ENCODE measurements around the gene SLIT1. TPM values are rescaled to one million over a fixed set of nuclear protein-coding genes. Genes with fewer than 3 reads are reported as not detected.

The SLIT1 gene
- total and polyA plus RNA-seq, 4 experiments from 2014 or later = 0.05 to 0.32 (median 0.28) TPM; not detected in 1

- DNase-seq = no peak
- intact Hi-C loops (cut with micrococcal nuclease) = no loop called here
- H3K4me3 ChIP-seq (ENCODE audit: low read length in 2 of 2) = no peak overlapping the region
- Mint-ChIP-seq H3K4me1 (no peaks in the 10 kb centered on the region), H3K9me3 (no peaks in the 10 kb centered on the region), H3K27ac (no peak overlapping the region), H3K36me3 (no peaks in the 10 kb centered on the region), H3K4me3 (no peak overlapping the region), H3K27me3 (peaks cover 10 to 11% of the 10 kb centered on the region in 2 donors)
- H3K9me3 ChIP-seq (ENCODE audit: control insufficient read depth in 1 of 2, low read length in 2 of 2) = no peaks in the 10 kb centered on the region
- no peaks in the 10 kb centered on the region for H3K36me3 ChIP-seq (ENCODE audit: insufficient read depth, low read length)
- CTCF ChIA-PET (ENCODE audit: partially characterized antibody) = interaction anchor here (1.6 to 2.7 kb wide), 2 partner anchors 80 to 91 kb away, joined by 3 to 11 read pairs; no protein-coding TSS in a partner anchor
- H3K27me3 ChIP-seq (ENCODE audit: insufficient read depth, low read length) = no peaks in the 10 kb centered on the region
- no peaks in the 10 kb centered on the region for H3K4me1 ChIP-seq (ENCODE audit: insufficient read depth, low read length)
- POLR2A ChIA-PET (ENCODE audit: partially characterized antibody) = no interaction called here
- H3K27ac ChIP-seq (ENCODE audit: low read depth, low read length) = no peak overlapping the region
These were observed 66.6 kb downstream of the SLIT1 start for GRCh38 chr10:97119058-97119745.

GRCh38 chr10:97117372-97117771 is 68.4 kb downstream of the SLIT1 start:
- Histone ChIP-seq H3K27me3 (ENCODE audit: insufficient read depth, low read length) (no peaks in the 10 kb centered on the region), H3K4me1 (ENCODE audit: insufficient read depth, low read length) (no peaks in the 10 kb centered on the region), H3K27ac (ENCODE audit: low read depth, low read length) (no peak overlapping the region), H3K36me3 (ENCODE audit: insufficient read depth, low read length) (no peaks in the 10 kb centered on the region), H3K9me3 (ENCODE audit: control insufficient read depth in 1 of 2, low read length in 2 of 2) (no peaks in the 10 kb centered on the region), H3K4me3 (ENCODE audit: low read length in 2 of 2) (no peak overlapping the region)
- no peak for DNase-seq
- ChIA-PET CTCF (ENCODE audit: partially characterized antibody) (interaction anchor here (2.5 to 2.7 kb wide), 2 partner anchors 45 to 93 kb away, joined by 9 to 11 read pairs; no protein-coding TSS in a partner anchor), POLR2A (ENCODE audit: partially characterized antibody) (no interaction called here)
- Mint-ChIP-seq H3K4me3 (no peak overlapping the region), H3K27me3 (peaks cover 9 to 12% of the 10 kb centered on the region in 2 donors), H3K27ac (no peak overlapping the region), H3K36me3 (no peaks in the 10 kb centered on the region), H3K9me3 (no peaks in the 10 kb centered on the region), H3K4me1 (no peaks in the 10 kb centered on the region)
- intact Hi-C loops (cut with micrococcal nuclease) = no loop called here

GRCh38 chr10:97116462-97117162 is 69.1 kb downstream of the SLIT1 start:
- DNase-seq = no peak
- Histone ChIP-seq H3K4me3 (ENCODE audit: low read length in 2 of 2) (no peak overlapping the region), H3K36me3 (ENCODE audit: insufficient read depth, low read length) (no peaks in the 10 kb centered on the region), H3K27ac (ENCODE audit: low read depth, low read length) (no peak overlapping the region), H3K4me1 (ENCODE audit: insufficient read depth, low read length) (no peaks in the 10 kb centered on the region), H3K27me3 (ENCODE audit: insufficient read depth, low read length) (no peaks in the 10 kb centered on the region), H3K9me3 (ENCODE audit: control insufficient read depth in 1 of 2, low read length in 2 of 2) (no peaks in the 10 kb centered on the region)
- H3K9me3 Mint-ChIP-seq = peaks cover 0 to 1% (median 0%) of the 10 kb centered on the region in 8 donors
- intact Hi-C loops (cut with micrococcal nuclease) = no loop called here
- no peak overlapping the region for H3K27ac Mint-ChIP-seq
- POLR2A ChIA-PET (ENCODE audit: partially characterized antibody) = no interaction called here
- CTCF ChIA-PET (ENCODE audit: partially characterized antibody) = interaction anchor here (0.9 to 2.7 kb wide), 5 partner anchors 23 to 93 kb away, joined by 3 to 11 read pairs (median 3); no protein-coding TSS in a partner anchor
- no peaks in the 10 kb centered on the region for H3K4me1 Mint-ChIP-seq
- no peaks in the 10 kb centered on the region for H3K36me3 Mint-ChIP-seq
- peaks cover 7 to 14% of the 10 kb centered on the region in 2 donors for H3K27me3 Mint-ChIP-seq
- H3K4me3 Mint-ChIP-seq = no peak overlapping the region

GRCh38 chr10:97115846-97116245 is 69.9 kb downstream of the SLIT1 start:
- intact Hi-C loops (cut with micrococcal nuclease) = no loop called here
- no peak for DNase-seq
- Mint-ChIP-seq H3K36me3 (no peaks in the 10 kb centered on the region), H3K27ac (no peak overlapping the region), H3K9me3 (peaks cover 0 to 1% (median 0%) of the 10 kb centered on the region in 8 donors), H3K4me3 (no peak overlapping the region), H3K27me3 (peaks cover 4 to 10% of the 10 kb centered on the region in 2 donors), H3K4me1 (no peaks in the 10 kb centered on the region)
- Histone ChIP-seq H3K4me3 (ENCODE audit: low read length in 2 of 2) (no peak overlapping the region), H3K27me3 (ENCODE audit: insufficient read depth, low read length) (no peaks in the 10 kb centered on the region), H3K9me3 (ENCODE audit: control insufficient read depth in 1 of 2, low read length in 2 of 2) (no peaks in the 10 kb centered on the region), H3K4me1 (ENCODE audit: insufficient read depth, low read length) (no peaks in the 10 kb centered on the region), H3K27ac (ENCODE audit: low read depth, low read length) (no peak overlapping the region), H3K36me3 (ENCODE audit: insufficient read depth, low read length) (no peaks in the 10 kb centered on the region)
- CTCF ChIA-PET (ENCODE audit: partially characterized antibody) = interaction anchor here (0.9 to 2.5 kb wide), 4 partner anchors 24 to 54 kb away, joined by 3 to 9 read pairs (median 3); no protein-coding TSS in a partner anchor
- POLR2A ChIA-PET (ENCODE audit: partially characterized antibody) = no interaction called here

- Mint-ChIP-seq H3K36me3 (no peaks in the 10 kb centered on the region), H3K27ac (no peak overlapping the region), H3K4me1 (peaks cover 0 to 4% (median 0%) of the 10 kb centered on the region in 4 donors), H3K9me3 (peaks cover 0 to 3% (median 0%) of the 10 kb centered on the region in 8 donors), H3K4me3 (no peak overlapping the region), H3K27me3 (peaks cover 8 to 11% of the 10 kb centered on the region in 2 donors)
- Histone ChIP-seq H3K27me3 (ENCODE audit: insufficient read depth, low read length) (no peaks in the 10 kb centered on the region), H3K9me3 (ENCODE audit: control insufficient read depth in 1 of 2, low read length in 2 of 2) (no peaks in the 10 kb centered on the region), H3K27ac (ENCODE audit: low read depth, low read length) (no peak overlapping the region), H3K4me3 (ENCODE audit: low read length in 2 of 2) (no peak overlapping the region), H3K4me1 (ENCODE audit: insufficient read depth, low read length) (no peaks in the 10 kb centered on the region), H3K36me3 (ENCODE audit: insufficient read depth, low read length) (no peaks in the 10 kb centered on the region)
- DNase-seq = no peak
- POLR2A ChIA-PET (ENCODE audit: partially characterized antibody) = no interaction called here
- intact Hi-C loops (cut with micrococcal nuclease) = no loop called here
- CTCF ChIA-PET (ENCODE audit: partially characterized antibody) = interaction anchor here (1.3 kb wide), 1 partner anchor 74 kb away, joined by 3 read pairs; no protein-coding TSS in a partner anchor
These were observed 74.1 kb downstream of the SLIT1 start for GRCh38 chr10:97111615-97112014.

GRCh38 chr10:97109547-97109946 is 76.2 kb downstream of the SLIT1 start:
- POLR2A ChIA-PET (ENCODE audit: partially characterized antibody) = no interaction called here
- CTCF ChIA-PET (ENCODE audit: partially characterized antibody) = interaction anchor here (0.7 kb wide), 1 partner anchor 48 kb away, joined by 3 read pairs; no protein-coding TSS in a partner anchor

GRCh38 chr10:97107551-97107950 is 78.2 kb downstream of the SLIT1 start:
- no peaks in the 10 kb centered on the region for H3K4me1 ChIP-seq (ENCODE audit: insufficient read depth, low read length)
- Mint-ChIP-seq H3K27ac (no peak overlapping the region), H3K4me3 (no peak overlapping the region), H3K27me3 (peaks cover 8 to 16% of the 10 kb centered on the region in 2 donors), H3K36me3 (no peaks in the 10 kb centered on the region), H3K4me1 (peaks cover 0 to 4% (median 0%) of the 10 kb centered on the region in 4 donors), H3K9me3 (peaks cover 0 to 3% (median 0%) of the 10 kb centered on the region in 8 donors)
- no peak overlapping the region for H3K27ac ChIP-seq (ENCODE audit: low read depth, low read length)
- H3K27me3 ChIP-seq (ENCODE audit: insufficient read depth, low read length) = no peaks in the 10 kb centered on the region
- no peak for DNase-seq
- ChIA-PET POLR2A (ENCODE audit: partially characterized antibody) (no interaction called here), CTCF (ENCODE audit: partially characterized antibody) (interaction anchor here (1.0 to 2.5 kb wide), 3 partner anchors 34 to 103 kb away, joined by 4 to 8 read pairs (median 5); no protein-coding TSS in a partner anchor)
- intact Hi-C loops (cut with micrococcal nuclease) = no loop called here
- no peaks in the 10 kb centered on the region for H3K9me3 ChIP-seq (ENCODE audit: control insufficient read depth in 1 of 2, low read length in 2 of 2)
- H3K36me3 ChIP-seq (ENCODE audit: insufficient read depth, low read length) = no peaks in the 10 kb centered on the region
- no peak overlapping the region for H3K4me3 ChIP-seq (ENCODE audit: low read length in 2 of 2)

More at GRCh38 chr10:97109547-97109946, 76.2 kb downstream of the SLIT1 start:
- no peak overlapping the region for H3K27ac Mint-ChIP-seq
- no peaks in the 10 kb centered on the region for H3K4me1 ChIP-seq (ENCODE audit: insufficient read depth, low read length)
- H3K27me3 Mint-ChIP-seq = peaks cover 8 to 11% of the 10 kb centered on the region in 2 donors
- no peak overlapping the region for H3K27ac ChIP-seq (ENCODE audit: low read depth, low read length)
- no peaks in the 10 kb centered on the region for H3K36me3 Mint-ChIP-seq
- no peak for DNase-seq
- no peaks in the 10 kb centered on the region for H3K36me3 ChIP-seq (ENCODE audit: insufficient read depth, low read length)
- intact Hi-C loops (cut with micrococcal nuclease) = no loop called here
- no peaks in the 10 kb centered on the region for H3K9me3 ChIP-seq (ENCODE audit: control insufficient read depth in 1 of 2, low read length in 2 of 2)
- no peak overlapping the region for H3K4me3 Mint-ChIP-seq
- H3K27me3 ChIP-seq (ENCODE audit: insufficient read depth, low read length) = no peaks in the 10 kb centered on the region
- peaks cover 0 to 3% (median 0%) of the 10 kb centered on the region in 8 donors for H3K9me3 Mint-ChIP-seq
- H3K4me3 ChIP-seq (ENCODE audit: low read length in 2 of 2) = no peak overlapping the region
- peaks cover 0 to 4% (median 0%) of the 10 kb centered on the region in 4 donors for H3K4me1 Mint-ChIP-seq

All from CD4-positive, alpha-beta memory T cell (primary cell).